ENCODE data around the gene CNNM4.
A peak's percentile ranks its signal among the peaks of the same experiment; 100 is the strongest.

The CNNM4 gene

DNA sequence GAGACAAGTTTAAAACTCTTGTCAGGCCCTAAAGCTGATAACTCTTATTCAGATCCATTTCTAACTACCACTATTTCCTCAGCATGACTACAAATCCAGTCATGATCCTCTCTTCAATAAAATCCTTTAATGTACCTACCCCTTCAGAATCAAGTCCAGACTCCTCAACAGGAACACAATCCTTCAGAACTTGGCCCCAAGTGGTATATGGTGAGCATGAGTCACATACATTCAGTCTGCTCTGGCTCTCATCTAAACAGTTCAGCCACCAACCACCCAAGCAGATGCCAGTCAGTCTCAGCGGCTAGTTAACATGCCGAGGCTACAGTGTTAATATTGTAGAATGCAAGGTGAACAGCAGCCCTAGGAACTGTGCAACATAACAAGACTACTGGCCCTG, 30.5 kb upstream of the CNNM4 start:
- H3K4me3 ChIP-seq (ENCODE audit: low read depth, low read length) = no peak overlapping the region
- TF ChIP-seq, protein P1, sequence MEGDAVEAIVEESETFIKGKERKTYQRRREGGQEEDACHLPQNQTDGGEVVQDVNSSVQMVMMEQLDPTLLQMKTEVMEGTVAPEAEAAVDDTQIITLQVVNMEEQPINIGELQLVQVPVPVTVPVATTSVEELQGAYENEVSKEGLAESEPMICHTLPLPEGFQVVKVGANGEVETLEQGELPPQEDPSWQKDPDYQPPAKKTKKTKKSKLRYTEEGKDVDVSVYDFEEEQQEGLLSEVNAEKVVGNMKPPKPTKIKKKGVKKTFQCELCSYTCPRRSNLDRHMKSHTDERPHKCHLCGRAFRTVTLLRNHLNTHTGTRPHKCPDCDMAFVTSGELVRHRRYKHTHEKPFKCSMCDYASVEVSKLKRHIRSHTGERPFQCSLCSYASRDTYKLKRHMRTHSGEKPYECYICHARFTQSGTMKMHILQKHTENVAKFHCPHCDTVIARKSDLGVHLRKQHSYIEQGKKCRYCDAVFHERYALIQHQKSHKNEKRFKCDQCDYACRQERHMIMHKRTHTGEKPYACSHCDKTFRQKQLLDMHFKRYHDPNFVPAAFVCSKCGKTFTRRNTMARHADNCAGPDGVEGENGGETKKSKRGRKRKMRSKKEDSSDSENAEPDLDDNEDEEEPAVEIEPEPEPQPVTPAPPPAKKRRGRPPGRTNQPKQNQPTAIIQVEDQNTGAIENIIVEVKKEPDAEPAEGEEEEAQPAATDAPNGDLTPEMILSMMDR (IDR thresholded peaks at IDR 0.05; ENCODE audit: borderline replicate concordance, insufficient read depth, low read depth, low read length) = no peak

DNA sequence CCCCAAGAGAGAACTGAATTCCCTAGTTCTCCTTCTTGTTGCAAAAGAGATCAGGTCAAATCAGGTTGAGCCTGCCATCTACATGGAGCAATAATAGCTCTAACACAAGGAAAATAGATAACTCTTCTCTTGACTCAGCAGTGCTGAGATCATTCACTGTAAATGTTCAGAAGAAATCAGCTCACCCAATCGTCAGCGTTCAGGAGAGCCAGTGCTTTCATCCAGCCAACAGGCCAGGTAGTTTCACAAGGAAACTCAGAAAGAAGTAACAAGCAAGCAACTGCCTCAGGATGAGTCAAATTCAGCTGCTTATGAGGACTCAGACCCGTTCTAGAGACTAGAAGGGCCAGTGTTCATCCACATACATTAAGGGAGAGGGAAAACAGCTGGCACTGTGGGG, 26.8 kb upstream of the CNNM4 start:
- TF ChIP-seq, protein P1 (IDR thresholded peaks at IDR 0.05; ENCODE audit: borderline replicate concordance, insufficient read depth, low read depth, low read length) = no peak
- no peak overlapping the region for H3K4me3 ChIP-seq (ENCODE audit: low read depth, low read length)

DNA sequence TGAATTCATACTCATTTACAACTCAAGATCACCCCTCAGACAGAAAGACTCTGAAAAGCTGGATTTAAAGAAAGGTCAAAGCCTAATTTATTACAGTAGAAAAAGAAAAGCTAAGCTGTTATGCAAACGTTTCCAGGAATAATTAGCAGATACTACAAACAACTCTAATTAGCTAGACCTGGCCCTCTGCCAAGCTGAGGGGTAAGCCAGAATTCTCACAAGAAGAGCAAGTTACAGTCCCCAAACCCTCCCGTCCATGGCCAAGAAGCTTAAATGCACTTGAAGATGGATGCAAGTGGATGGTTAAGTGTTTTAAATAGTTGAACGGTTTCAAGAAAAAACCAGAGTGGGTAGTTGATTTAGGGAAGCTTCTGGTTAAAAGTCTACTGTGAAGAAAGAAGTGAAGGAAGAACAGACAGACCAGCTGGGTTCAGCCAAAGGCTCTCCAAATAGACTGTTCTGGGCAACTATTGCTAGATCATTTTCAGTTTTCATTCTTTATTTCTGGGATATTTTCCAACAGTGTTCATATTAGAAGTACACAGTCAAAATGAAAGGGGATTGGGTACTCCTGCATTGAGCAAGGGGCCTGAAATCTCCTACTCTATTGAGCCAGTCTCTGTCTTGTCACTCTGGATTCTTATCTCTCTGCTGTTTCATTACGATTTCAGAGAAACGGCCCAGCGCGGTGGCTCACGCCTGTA, 25.7 kb upstream of the CNNM4 start:
- H3K4me3 ChIP-seq (ENCODE audit: low read depth, low read length) = no peak overlapping the region
- TF ChIP-seq, protein P1 (IDR thresholded peaks at IDR 0.05; ENCODE audit: borderline replicate concordance, insufficient read depth, low read depth, low read length) = no peak

DNA sequence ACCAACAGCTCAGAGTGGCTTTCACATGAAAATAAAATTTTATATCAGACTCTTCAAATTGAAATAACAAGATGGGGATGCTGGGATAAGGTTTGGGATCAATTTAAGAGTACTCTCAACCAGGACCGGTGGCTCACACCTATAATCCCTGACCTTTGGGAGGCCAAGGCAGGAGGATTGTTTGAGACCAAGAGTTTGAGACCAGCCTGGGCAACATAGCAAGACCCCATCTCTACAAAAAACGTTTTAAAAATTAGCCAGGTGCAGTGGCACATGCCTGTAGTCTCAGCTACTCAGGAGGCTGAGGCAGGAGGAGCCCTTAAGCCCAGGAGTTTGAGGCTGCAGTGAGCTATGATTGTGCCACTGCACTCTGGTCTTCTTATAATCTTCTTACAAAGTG, 23.5 kb upstream of the CNNM4 start:
- TF ChIP-seq, protein P1 (IDR thresholded peaks at IDR 0.05; ENCODE audit: borderline replicate concordance, insufficient read depth, low read depth, low read length) = no peak
- H3K4me3 ChIP-seq (ENCODE audit: low read depth, low read length) = no peak overlapping the region

DNA sequence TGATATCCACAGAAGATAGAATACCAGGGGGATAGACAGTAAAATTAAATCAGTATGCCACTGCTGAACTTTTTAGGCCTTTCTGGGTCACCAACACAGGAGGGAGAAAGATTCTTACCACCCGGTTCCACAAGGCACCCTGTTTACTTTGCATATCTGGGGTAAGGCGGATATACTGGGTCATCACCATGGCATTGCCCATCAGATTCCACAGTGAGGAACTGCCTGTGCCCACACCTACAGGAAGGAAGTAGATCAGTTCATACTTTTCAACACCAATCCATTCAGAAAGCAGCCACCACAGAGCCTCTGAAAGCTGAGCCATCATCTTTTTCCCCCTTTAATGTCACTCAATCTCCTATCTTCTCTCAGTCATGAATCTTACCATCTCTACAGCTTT, 22.9 kb upstream of the CNNM4 start:
- H3K4me3 ChIP-seq (ENCODE audit: low read depth, low read length) = no peak overlapping the region
- TF ChIP-seq, protein P1 (IDR thresholded peaks at IDR 0.05; ENCODE audit: borderline replicate concordance, insufficient read depth, low read depth, low read length) = no peak

DNA sequence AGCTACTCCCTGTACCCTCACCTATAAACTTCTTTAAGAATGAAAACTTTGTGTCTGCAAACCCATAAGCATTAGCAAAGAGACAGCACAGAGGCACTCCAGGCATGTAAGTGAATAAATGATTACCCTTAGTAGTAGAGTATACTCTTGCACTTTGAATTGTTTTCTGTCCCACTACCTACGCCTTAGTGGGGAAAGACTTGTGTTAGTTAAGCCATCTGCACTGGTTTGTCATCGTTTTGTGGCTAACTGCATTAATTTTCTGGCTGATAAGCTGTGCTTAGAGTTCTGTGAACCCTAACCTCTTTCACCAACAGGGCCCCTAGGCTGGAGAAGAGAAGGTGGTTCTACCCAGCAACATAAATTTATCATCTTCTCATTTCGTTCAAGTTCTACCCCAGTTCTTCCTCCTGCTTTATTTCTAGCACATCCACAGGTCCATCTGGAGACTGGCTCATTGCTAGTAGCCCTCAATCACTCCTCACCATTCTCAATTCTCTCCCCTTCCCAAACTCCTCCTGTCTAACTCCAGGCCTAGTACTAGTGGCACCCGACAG, 21.5 kb upstream of the CNNM4 start:
- TF ChIP-seq, protein P1 (IDR thresholded peaks at IDR 0.05; ENCODE audit: borderline replicate concordance, insufficient read depth, low read depth, low read length) = no peak
- peak overlapping the region; percentile 79 for H3K4me3 ChIP-seq (ENCODE audit: low read depth, low read length)
